Neuronal stem cell (in vitro differentiated cells): ENCODE results near the gene MAP1B.

Experiments
- DNase-seq: peaks from one replicate; pipeline ENCODE4 v3.0.0-alpha.2; 2013; ENCODE audit warnings: low spot score
- H2AFZ ChIP-seq: one replicate; pipeline ENCODE4 v1.6.1; 2013; ENCODE audit warnings: mild to moderate bottlenecking, low read length, inconsistent platforms
- H2AK5ac ChIP-seq: 2 replicates; pipeline ENCODE4 v1.6.1; 2013; ENCODE audit warnings: low read depth, mild to moderate bottlenecking, inconsistent platforms, low read length, moderate library complexity, mixed read lengths
- H2BK120ac ChIP-seq: 2 replicates; pipeline ENCODE4 v1.6.1; 2013; ENCODE audit warnings: low read depth, mild to moderate bottlenecking, inconsistent platforms, low read length, moderate library complexity, mixed read lengths
- H2BK12ac ChIP-seq: one replicate; pipeline ENCODE4 v1.6.1; 2013; ENCODE audit warnings: low read length, inconsistent platforms
- H2BK15ac ChIP-seq: 2 replicates; pipeline ENCODE4 v1.6.1; 2013; ENCODE audit warnings: mild to moderate bottlenecking, low read length, inconsistent platforms, mixed read lengths
- H2BK5ac ChIP-seq: one replicate; pipeline ENCODE4 v1.6.1; 2013; ENCODE audit warnings: inconsistent platforms, mild to moderate bottlenecking, low read length, moderate library complexity
- H3K14ac ChIP-seq: one replicate; pipeline ENCODE4 v1.6.1; 2013; ENCODE audit warnings: low read length, inconsistent platforms
- H3K18ac ChIP-seq: 2 replicates; pipeline ENCODE4 v1.6.1; 2013; ENCODE audit warnings: low read length, inconsistent platforms
- H3K23ac ChIP-seq: 2 replicates; pipeline ENCODE4 v1.6.1; 2013; ENCODE audit warnings: low read depth, mild to moderate bottlenecking, mixed read lengths, low read length, inconsistent platforms; ENCODE audit not compliant: poor library complexity
- H3K27ac ChIP-seq: replicated peaks from 3 replicates; pipeline ENCODE4 v1.5.1; 2013; ENCODE audit warnings: low read length, inconsistent platforms
- H3K27me3 ChIP-seq, 3 experiments: 2 replicates each; pipeline ENCODE4 v1.6.1; 2013; ENCODE audit warnings: low read length in 3 of 3, mild to moderate bottlenecking in 2 of 3, inconsistent platforms in 1 of 3, low read depth in 1 of 3, mixed read lengths in 1 of 3, moderate library complexity in 1 of 3; ENCODE audit not compliant: control insufficient read depth in 3 of 3, insufficient read depth in 3 of 3
- H3K36me3 ChIP-seq, 2 donors: replicated peaks in 1 of 2; 2 replicates each; pipeline ENCODE4 v1.6.1; 2013; ENCODE audit warnings: low read length in 2 of 2; ENCODE audit not compliant: control insufficient read depth in 2 of 2, insufficient read depth in 2 of 2
- H3K4ac ChIP-seq: 2 replicates; pipeline ENCODE4 v1.6.1; 2013; ENCODE audit warnings: inconsistent platforms, mild to moderate bottlenecking, low read length, moderate library complexity
- H3K4me1 ChIP-seq, 2 donors: 1 replicate in 1 of 2; 2 replicates in 1 of 2; pipeline ENCODE4 v1.6.1; 2013; ENCODE audit warnings: low read length in 2 of 2, low read depth in 1 of 2; ENCODE audit not compliant: control insufficient read depth in 2 of 2, insufficient read depth in 1 of 2
- H3K4me2 ChIP-seq: one replicate; pipeline ENCODE4 v1.6.1; 2013; ENCODE audit warnings: mild to moderate bottlenecking, low read length, inconsistent platforms; ENCODE audit not compliant: insufficient read depth, poor library complexity, severe bottlenecking
- H3K4me3 ChIP-seq, 2 donors: 2 replicates each; pipeline ENCODE4 v1.5.1; 2013; ENCODE audit warnings: low read length in 2 of 2, mild to moderate bottlenecking in 2 of 2, inconsistent platforms in 1 of 2, moderate library complexity in 1 of 2
- H3K79me1 ChIP-seq: one replicate; pipeline ENCODE4 v1.6.1; 2013; ENCODE audit warnings: low read depth, mild to moderate bottlenecking, inconsistent platforms, low read length, moderate library complexity
- H3K9ac ChIP-seq: one replicate; pipeline ENCODE4 v1.6.1; 2013; ENCODE audit warnings: mild to moderate bottlenecking, low read depth, low read length, inconsistent platforms; ENCODE audit not compliant: poor library complexity
- H3K9me3 ChIP-seq, 2 donors: replicated peaks in 1 of 2; 2 replicates each; pipeline versions ENCODE3 to v1.6.1; 2013; ENCODE audit warnings: low read length in 2 of 2, mild to moderate bottlenecking in 2 of 2, inconsistent platforms in 1 of 2, low read depth in 1 of 2, mixed read lengths in 1 of 2, moderate library complexity in 1 of 2; ENCODE audit not compliant: control insufficient read depth in 2 of 2, insufficient read depth in 1 of 2
- H4K8ac ChIP-seq: one replicate; pipeline ENCODE4 v1.6.1; 2013; ENCODE audit warnings: low read depth, mild to moderate bottlenecking, inconsistent platforms, low read length, moderate library complexity
- H4K91ac ChIP-seq: one replicate; pipeline ENCODE4 v1.6.1; 2013; ENCODE audit warnings: low read length, low read depth, mild to moderate bottlenecking, inconsistent platforms; ENCODE audit not compliant: poor library complexity
- WGBS, 2 donors: extraction: QIAGEN DNeasy Blood & Tissue Kit; methylation state at CpG; one replicate each; pipeline ENCODE4 v1.1.7; 2013; ENCODE audit warnings: missing lambda C conversion rate in 2 of 2, mixed read lengths in 1 of 2; ENCODE audit not compliant: insufficient read length in 2 of 2, insufficient replicate concordance in 1 of 2; ENCODE audit errors: extremely low coverage in 2 of 2; 5-methylcytosine and 5-hydroxymethylcytosine counted together

MAP1B gene

DNA sequence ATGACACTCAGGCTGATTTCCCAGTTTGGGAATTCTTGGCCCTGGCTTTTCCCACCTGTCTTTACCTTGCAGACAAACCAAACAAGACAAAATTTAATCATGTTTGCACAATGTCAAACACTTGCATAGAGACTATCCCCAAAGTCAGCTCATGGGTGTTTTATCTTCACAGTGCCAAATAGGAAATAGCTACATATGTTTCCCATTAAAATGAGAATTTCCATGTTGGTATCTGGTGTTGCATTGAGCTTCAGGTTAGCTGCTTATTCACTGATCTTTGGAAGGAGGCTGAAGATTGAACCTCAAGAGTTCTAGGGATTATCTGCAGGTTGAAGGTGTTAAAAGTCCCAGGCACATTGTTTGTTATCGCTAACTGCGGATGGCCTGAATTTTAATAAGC is 19.5 kb downstream of the MAP1B start:
- no peak overlapping the region for H2AK5ac ChIP-seq
- H3K23ac ChIP-seq, result no peak overlapping the region

GRCh38 chr5:72129725-72130124 is 22.4 kb downstream of the MAP1B start:
- no peak overlapping the region for H3K27ac ChIP-seq
- peaks cover 3 to 94% of the 10 kb centered on the region in 2 donors for H3K36me3 ChIP-seq
- DNase-seq, result no peak

More for the DNA sequence above, 19.5 kb downstream of the MAP1B start:
- Histone ChIP-seq H2BK120ac (no peak overlapping the region), H2BK12ac (no peak overlapping the region), H3K9ac (no peak overlapping the region), H2AFZ (no peak overlapping the region), H3K4me1 (peaks cover 23 to 35% of the 10 kb centered on the region in 2 donors), H3K4me3 (no peak overlapping the region), H3K14ac (no peak overlapping the region), H3K4me2 (no peak overlapping the region), H3K9me3 (peaks cover 0 to 5% of the 10 kb centered on the region in 2 donors), H3K27me3 (no peaks in the 10 kb centered on the region), H2BK15ac (no peak overlapping the region), H3K4ac (no peak overlapping the region), H3K79me1 (peaks cover 3% of the 10 kb centered on the region), H3K18ac (no peak overlapping the region), H2BK5ac (no peak overlapping the region), H4K8ac (no peak overlapping the region), H3K27ac (no peak overlapping the region), H4K91ac (no peak overlapping the region), H3K36me3 (peaks cover 3 to 85% of the 10 kb centered on the region in 2 donors)
- WGBS, 2 donors, result no CpG with 5 or more reads among the region's 2 CpGs
- no peak for DNase-seq

DNA sequence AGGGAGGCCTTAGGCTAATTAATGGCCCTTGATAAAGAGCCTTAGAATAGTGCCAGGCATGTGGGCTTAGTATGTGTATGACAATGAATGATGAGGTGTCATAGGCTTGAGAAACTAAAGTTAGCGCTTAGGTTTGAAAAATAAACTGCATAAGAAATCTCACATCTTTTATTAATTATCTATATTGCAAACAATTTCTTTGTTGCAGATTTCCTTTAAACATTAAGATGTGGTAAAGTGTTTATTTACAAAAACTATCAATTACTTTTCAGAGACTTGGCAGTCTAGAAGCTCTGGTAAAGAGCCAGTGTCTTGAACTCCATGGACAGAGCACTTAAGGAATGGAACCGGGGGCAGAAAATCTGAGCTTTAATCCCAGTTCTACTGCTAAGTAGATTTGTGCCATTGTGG is 23.1 kb downstream of the MAP1B start:
- peaks cover 22 to 41% of the 10 kb centered on the region in 2 donors for H3K4me1 ChIP-seq

More at GRCh38 chr5:72129725-72130124, 22.4 kb downstream of the MAP1B start:
- Histone ChIP-seq H2BK12ac (no peak overlapping the region), H3K27me3 (no peaks in the 10 kb centered on the region), H4K8ac (no peak overlapping the region), H2AFZ (no peak overlapping the region), H3K14ac (no peak overlapping the region), H2BK120ac (no peak overlapping the region), H3K18ac (no peak overlapping the region), H3K4me3 (no peak overlapping the region), H2AK5ac (no peak overlapping the region), H3K9me3 (peaks cover 0 to 5% of the 10 kb centered on the region in 2 donors), H2BK5ac (no peak overlapping the region), H3K9ac (no peak overlapping the region), H3K79me1 (peaks cover 3% of the 10 kb centered on the region), H3K4ac (no peak overlapping the region), H3K4me1 (peaks cover 18 to 42% of the 10 kb centered on the region in 2 donors), H2BK15ac (no peak overlapping the region), H4K91ac (no peak overlapping the region), H3K23ac (no peak overlapping the region), H3K4me2 (no peak overlapping the region)
- no CpG with 5 or more reads among the region's 1 CpG for WGBS, 2 donors

GRCh38 chr5:72133212-72133990 is 26.1 kb downstream of the MAP1B start:
- Histone ChIP-seq H2BK15ac (no peak overlapping the region), H3K4me3 (no peak overlapping the region), H3K14ac (no peak overlapping the region), H3K36me3 (peaks cover 2 to 94% of the 10 kb centered on the region in 2 donors), H2BK5ac (no peak overlapping the region), H3K27me3 (no peaks in the 10 kb centered on the region), H3K4me1 (peaks cover 21 to 36% of the 10 kb centered on the region in 2 donors), H4K91ac (no peak overlapping the region), H2AFZ (no peak overlapping the region), H3K4ac (no peak overlapping the region), H3K4me2 (no peak overlapping the region), H3K79me1 (peaks cover 4% of the 10 kb centered on the region), H3K27ac (peak overlapping the region; percentile 72), H2AK5ac (no peak overlapping the region), H3K23ac (no peak overlapping the region), H3K9ac (no peak overlapping the region), H2BK12ac (peak overlapping the region; percentile 68), H4K8ac (no peak overlapping the region), H2BK120ac (no peak overlapping the region), H3K9me3 (no peaks in the 10 kb centered on the region), H3K18ac (peak overlapping the region; percentile 33)
- no CpG with 5 or more reads among the region's 4 CpGs for WGBS, 2 donors
- no peak for DNase-seq

More for the DNA sequence above, 23.1 kb downstream of the MAP1B start:
- Histone ChIP-seq H3K4ac (no peak overlapping the region), H3K14ac (no peak overlapping the region), H3K23ac (no peak overlapping the region), H3K36me3 (peaks cover 2 to 94% of the 10 kb centered on the region in 2 donors), H4K91ac (no peak overlapping the region), H2BK15ac (no peak overlapping the region), H3K4me3 (no peak overlapping the region), H2AFZ (no peak overlapping the region), H3K4me2 (no peak overlapping the region), H2BK120ac (no peak overlapping the region), H3K79me1 (peaks cover 4% of the 10 kb centered on the region), H4K8ac (no peak overlapping the region), H3K9ac (no peak overlapping the region), H3K27me3 (no peaks in the 10 kb centered on the region), H3K9me3 (peaks cover 0 to 5% of the 10 kb centered on the region in 2 donors), H2BK12ac (no peak overlapping the region), H2BK5ac (no peak overlapping the region), H3K27ac (no peak overlapping the region), H3K18ac (no peak overlapping the region), H2AK5ac (no peak overlapping the region)
- no peak for DNase-seq
- no CpG with 5 or more reads among the region's 2 CpGs for WGBS, 2 donors
